Uterus (tissue), 2 donors: ENCODE data around the gene MLLT11.

ENCODE experiments used
- POLR2A ChIP-seq, 2 donors: fragments of 450-650 bp; IDR thresholded peaks; one replicate each; pipeline ENCODE4 v1.6.1; 2016; ENCODE audit warnings: antibody characterized with exemption in 2 of 2, mild to moderate bottlenecking in 1 of 2, moderate library complexity in 1 of 2
- TF ChIP-seq, protein P1 (sequence below), 4 experiments: fragments of 200-600 bp in 2 of 4; fragments of 450-650 bp in 2 of 4; sonication (generic) in 2 of 4; IDR thresholded peaks; one replicate each; pipeline ENCODE4 v1.5.1; 2016 to 2019; ENCODE audit warnings: antibody characterized with exemption in 4 of 4, mild to moderate bottlenecking in 2 of 4, moderate library complexity in 1 of 4

DNA sequence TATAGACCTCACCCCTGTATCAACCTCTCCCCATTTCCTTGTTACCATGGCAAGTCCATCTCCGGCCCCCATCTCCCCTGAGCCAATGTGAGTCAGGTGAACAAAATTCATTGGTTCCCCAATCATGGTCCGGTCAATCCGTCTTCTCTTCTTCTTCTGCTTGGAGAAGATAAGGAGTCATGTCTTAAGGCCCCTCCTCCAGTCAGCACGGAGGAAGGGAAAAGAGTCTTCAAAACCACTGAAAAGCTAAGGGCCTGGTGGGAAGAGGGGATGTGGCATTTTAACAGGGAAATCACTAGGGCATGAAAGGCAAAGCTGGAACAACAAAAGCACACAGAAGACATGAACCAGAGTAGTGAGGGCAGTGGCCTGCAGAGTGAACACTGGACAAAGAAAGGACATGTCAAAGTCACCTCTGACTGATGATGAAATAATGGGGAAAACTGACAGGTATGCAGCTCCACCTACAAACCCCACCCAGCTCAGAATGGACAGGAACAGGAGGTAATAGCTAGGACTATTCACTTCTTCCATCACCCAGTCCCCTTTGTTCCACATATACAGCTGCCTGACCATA, 5.1 kb upstream of the MLLT11 start:
- no peak for TF ChIP-seq POLR2A (IDR thresholded peaks at IDR 0.05)
- TF ChIP-seq, protein P1, sequence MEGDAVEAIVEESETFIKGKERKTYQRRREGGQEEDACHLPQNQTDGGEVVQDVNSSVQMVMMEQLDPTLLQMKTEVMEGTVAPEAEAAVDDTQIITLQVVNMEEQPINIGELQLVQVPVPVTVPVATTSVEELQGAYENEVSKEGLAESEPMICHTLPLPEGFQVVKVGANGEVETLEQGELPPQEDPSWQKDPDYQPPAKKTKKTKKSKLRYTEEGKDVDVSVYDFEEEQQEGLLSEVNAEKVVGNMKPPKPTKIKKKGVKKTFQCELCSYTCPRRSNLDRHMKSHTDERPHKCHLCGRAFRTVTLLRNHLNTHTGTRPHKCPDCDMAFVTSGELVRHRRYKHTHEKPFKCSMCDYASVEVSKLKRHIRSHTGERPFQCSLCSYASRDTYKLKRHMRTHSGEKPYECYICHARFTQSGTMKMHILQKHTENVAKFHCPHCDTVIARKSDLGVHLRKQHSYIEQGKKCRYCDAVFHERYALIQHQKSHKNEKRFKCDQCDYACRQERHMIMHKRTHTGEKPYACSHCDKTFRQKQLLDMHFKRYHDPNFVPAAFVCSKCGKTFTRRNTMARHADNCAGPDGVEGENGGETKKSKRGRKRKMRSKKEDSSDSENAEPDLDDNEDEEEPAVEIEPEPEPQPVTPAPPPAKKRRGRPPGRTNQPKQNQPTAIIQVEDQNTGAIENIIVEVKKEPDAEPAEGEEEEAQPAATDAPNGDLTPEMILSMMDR (IDR thresholded peaks at IDR 0.05), result no peak
